A172 (cell line): Measurements from ENCODE around the gene ANGPTL5. TPM values are rescaled to one million over a fixed set of nuclear protein-coding genes. Genes with fewer than 3 reads are reported as not detected.
A peak's percentile ranks its signal among the peaks of the same experiment; 100 is the strongest.
"Not testable (repeated sequence)": the region's sequence is repeated elsewhere in the genome, so short reads cannot be mapped to it uniquely, and the experiment has no call there.

Source experiments
- DNase-seq: peaks from one replicate; pipeline ENCODE4 v3.0.0-alpha.2; 2015; ENCODE audit warnings: low spot score
- total RNA-seq: library from RNA; depleted of rRNA; stranded (reverse); fragments of >200 nt; shearing (Covaris generic); gene quantifications from 2 replicates; pipeline ENCODE4 v1.2.3, GENCODE V29; 2014; rRNA removed

The ANGPTL5 gene
- total RNA-seq, 1 experiment from 2014 or later: not detected

GRCh38 chr11:101885631-101886030 is 30.7 kb downstream of the ANGPTL5 start:
- DNase-seq: no peak

DNA sequence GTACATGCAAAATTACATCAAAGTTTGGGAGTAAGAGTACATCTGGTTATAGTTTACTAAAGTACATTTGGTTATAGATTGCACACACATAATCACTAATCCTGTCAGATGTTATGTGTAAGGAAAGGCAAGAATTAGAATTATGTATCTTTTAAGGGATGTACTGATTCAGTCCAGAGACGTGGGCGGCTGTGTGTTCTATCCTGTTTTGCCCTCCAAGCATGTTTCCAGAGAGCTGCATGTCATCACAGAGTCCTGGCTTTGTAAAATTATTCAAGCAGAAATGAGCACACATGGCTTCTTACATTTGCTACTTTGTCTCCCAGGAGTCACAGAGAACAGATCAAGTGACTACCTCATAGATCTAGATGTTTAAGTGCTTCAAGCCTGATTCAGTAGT is 34.7 kb downstream of the ANGPTL5 start:
- DNase-seq: no peak

GRCh38 chr11:101880222-101880621 is 36.1 kb downstream of the ANGPTL5 start:
- peak; percentile 13 for DNase-seq

DNA sequence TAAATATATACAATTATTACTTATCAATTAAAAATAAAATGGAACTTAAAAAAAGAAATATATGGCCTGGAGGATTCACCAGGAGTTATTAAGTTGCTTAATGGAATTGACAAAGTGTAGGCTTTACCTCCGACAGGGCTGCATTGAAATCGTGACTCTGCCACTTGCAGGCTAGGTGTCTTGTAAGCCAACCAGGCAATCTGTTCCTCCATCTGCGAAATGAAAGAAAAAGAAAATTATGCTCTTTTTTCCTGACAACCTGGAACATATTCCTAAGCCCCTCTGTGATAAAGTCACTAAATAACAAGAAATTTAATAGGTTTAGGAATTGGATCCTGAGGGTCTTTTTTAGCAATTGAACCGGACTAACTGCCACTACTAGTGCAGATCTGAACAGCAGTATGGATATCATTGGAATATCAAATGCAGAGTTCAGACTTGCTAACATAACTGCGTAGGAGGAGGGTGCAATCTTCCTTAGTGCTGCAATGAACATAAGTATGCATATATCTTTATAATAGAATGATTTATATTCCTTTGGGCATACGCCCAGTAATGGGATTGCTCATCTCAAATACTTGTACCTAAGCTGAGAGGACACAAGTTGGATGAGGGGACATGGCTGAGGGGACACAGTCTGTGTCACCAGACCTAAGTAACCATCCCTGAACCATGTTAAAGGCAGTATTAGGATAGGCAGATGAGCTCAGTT is 44.0 kb downstream of the ANGPTL5 start:
- no peak for DNase-seq

- peak; percentile 52 for DNase-seq
Observed at GRCh38 chr11:101870510-101870909, 45.8 kb downstream of the ANGPTL5 start.

DNA sequence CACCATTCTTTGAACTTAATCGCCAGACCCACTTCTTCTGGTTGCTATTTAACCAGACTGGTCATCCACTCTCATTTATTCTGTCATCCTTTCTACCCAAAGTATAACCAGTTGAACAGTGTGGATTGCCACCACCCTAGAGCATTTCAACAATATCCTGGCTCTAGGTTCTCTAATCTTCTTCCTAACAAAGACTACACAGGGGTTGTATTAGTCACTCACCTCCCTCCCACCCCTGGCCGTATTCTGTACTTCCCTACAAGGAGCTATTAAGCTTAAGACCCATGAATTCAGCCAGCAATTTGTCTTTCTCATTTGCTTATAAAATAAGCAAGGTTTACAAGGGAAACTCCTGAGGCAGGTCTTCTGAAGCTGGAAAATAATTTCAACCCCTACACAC is 48.4 kb downstream of the ANGPTL5 start:
- peak; percentile 15 for DNase-seq

DNA sequence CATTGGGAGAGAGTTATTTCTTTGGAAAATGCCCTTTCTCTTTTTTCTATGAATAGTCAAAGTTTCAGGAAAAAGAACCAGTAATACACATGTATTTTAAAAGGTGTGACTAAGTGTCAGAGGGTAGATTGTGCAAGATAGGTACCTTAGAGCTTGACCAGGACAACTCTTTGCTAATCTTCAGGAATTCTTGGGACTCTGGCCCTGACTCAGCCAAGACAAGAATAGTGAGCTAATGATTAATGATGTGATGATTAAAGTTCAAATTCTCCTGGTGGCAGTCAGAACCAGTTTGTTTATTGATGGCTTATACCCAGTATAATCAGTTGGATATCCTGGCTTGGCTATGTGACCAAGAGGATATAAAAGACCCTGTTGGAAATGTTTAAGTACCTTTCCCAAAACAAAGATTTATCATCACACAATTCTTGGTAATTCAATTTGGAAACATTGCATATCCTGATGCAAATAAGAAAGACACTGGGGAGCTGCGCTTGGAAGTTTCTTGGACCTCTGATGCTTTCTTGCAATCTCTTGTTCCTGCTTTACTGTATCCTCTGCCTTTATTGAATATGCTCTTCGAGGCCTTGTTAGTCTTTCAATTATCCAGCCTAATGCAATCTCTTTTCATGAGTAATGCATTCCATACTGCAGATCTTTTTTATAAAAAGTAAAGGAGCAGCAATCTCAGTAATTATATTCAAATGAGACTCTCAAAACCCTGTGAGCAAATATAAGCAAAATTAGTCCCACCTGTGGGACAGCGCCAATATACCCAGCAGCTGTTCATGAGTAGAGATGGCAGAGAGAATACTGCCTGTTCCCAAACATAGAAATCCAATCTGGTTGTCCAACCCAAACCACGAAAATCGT is 49.5 kb downstream of the ANGPTL5 start:
- DNase-seq: peak; percentile 39

DNA sequence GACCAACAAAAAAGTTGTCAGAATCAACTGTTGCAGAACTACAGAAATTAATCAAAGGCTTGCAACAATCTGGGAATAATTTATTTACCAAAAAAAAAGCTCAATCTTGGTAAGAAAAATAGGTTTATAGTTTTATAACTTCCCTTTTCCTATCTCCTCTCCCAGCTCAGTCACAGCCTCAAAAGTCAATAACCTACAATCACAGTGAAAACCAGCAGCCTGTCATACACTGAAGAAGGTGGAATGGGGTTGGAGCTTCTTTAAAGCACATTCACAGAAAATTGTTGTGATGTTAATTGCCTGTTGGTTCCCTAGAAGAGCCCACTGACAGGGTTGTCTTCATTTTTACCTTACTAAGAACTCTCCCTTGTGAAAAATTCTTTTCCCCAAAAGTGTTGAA is 52.2 kb downstream of the ANGPTL5 start:
- no peak for DNase-seq

DNA sequence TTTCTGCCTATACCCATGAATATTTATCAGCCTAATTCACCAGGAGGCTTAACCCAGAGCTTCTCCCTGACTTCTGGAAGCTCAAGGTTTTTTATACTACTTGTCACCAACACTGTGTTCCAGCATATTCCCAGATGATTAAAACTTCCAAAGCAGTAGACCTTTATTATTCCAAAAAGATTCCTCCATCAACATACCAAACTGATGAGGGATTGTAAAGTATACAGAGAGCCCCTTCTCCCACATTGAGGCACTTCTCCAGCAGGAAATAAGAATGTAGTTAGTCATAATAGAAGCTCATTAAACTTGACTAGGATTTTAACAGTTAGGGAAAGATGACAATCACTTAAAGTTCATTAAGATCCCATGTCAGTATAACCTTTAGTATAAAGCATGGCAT is 53.0 kb downstream of the ANGPTL5 start:
- DNase-seq: peak; percentile 73

DNA sequence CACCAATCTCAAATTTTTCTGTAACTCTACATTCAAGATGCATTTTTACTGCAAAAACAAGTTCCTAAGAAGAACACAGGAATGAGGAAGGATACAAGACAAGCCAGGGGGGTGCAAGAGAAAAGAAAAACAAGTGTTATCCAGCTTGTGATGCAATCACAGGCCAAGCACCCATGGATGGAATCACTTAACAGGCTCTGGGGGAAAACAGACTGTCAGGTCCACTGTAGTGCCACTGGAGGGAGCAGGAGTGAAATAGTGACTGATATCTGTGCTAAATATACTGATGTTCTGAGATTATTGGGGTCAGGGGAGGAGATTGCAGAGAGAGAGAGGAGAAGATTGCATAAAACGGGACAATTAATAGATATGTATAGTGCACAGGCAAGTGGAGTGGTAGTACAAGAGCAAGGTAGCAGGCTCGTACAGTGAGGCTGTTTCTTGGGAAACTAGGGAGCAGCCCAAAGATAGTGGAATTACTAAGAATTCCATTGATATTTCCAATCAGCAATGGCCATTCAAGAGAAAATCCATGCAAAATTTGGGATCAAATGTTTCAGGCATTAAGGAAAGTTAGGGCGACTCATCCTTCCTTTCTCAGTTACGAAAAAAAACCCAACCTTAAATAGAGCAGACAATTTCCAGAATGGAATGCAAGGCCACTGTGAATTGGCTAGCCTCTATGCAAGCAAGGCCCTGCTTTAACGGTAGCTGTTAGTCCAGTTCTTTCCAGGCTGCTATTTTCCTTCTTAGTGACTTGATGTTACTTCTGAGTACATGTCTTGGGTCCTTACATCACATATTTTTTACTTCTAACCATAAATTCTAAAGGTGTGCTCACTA is 53.7 kb downstream of the ANGPTL5 start:
- peak; percentile 43 for DNase-seq

DNA sequence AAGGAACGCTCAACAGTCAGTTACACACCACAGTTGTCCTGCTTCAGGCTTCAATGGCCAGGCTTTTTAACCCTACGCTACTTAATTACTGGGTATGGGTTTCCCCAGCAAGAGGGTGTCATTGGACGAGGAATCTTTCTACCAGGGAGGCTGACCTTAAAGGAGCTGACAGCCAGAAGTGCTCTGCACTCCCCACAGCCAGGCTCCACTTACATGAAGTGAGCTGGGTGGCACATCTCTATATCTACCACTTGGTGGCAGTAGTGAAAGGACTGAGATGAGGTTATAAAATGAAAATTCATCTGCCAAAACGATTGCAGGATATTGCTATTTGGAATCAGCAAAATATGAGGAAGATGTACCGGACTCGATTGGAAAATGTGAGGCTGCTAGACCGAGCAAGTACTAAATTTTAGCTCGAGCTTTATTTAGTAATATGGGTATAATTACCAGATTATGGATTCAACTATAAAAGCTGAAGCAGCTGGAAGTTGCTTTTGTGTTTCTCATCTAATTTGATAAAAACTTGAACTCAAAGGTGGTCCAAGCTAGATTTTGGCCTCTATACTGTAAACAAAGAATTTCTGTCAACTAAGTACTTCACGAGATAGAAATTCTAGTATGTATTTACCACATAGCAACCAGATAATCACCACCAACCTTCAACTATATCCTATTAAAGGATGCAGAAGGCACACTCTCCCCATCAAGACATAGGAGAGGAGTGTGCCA is 55.5 kb downstream of the ANGPTL5 start:
- peak; percentile 40 for DNase-seq

DNA sequence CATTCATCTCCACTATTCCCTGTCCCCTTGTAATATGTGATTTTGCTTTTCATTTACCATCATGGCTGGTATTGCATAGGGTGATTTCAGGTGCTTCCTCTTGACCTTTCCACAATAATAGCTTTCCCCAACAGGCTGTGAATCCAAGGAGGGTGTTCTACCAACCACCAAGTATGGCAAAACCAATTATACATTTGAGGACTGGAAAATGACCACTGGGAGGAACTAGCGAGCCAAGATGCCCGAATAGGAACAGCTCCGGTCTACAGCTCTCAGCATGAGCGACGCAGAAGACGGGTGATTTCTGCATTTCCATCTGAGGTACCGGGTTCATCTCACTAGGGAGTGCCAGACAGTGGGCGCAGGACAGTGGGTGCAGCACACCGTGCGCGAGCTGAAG is 64.1 kb downstream of the ANGPTL5 start:
- DNase-seq: not testable (repeated sequence)

GRCh38 chr11:101848262-101848661 is 68.1 kb downstream of the ANGPTL5 start:
- no peak for DNase-seq

DNA sequence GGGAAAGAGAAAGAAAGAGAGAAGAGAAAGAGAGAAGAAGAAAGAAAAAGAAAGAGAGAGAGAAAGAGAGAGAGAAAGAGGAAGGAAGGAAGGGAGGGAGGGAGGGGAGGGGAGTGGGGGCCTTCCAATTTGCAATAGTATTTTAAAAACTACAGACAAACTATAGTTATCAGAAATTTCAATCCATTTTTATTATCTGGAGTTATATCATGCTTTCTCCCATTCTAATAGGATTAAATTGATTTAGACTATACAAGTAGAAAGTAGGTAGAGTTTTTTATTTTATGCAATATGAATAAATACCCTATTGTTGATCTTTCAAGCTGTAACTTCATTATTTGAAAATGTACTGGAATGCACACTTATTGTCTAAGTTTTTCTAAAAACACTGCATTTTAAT is 71.7 kb downstream of the ANGPTL5 start:
- DNase-seq: no peak

GRCh38 chr11:101840704-101841103 is 75.6 kb downstream of the ANGPTL5 start:
- no peak for DNase-seq

Other genes with a start within 250 kb of the ANGPTL5 start
- gene CEP126, start 1.5 kb downstream of the ANGPTL5 start, total RNA-seq: 0.72 TPM in 2 replicates
- gene CFAP300, start 130.9 kb upstream of the ANGPTL5 start, total RNA-seq: 9.0 and 9.1 TPM in 2 replicates
- gene YAP1, start 193.9 kb upstream of the ANGPTL5 start, total RNA-seq: 33.2 and 44.5 TPM in 2 replicates